Measurements from ENCODE around the gene CST9L. TPM values are rescaled to one million over a fixed set of nuclear protein-coding genes. Genes with fewer than 3 reads are reported as not detected.
A peak's percentile ranks its signal among the peaks of the same experiment; 100 is the strongest.

Gene CST9L
- total RNA-seq, 4 donors from 2014 or later = not detected

- intact Hi-C loops (cut with DNase I; ENCODE audit: low total_unique reads) = no loop called here
- DNase-seq (ENCODE audit: low spot score in 2 of 2) = no peak
- H3K4me3 ChIP-seq (ENCODE audit: low read depth, poor library complexity, severe bottlenecking) = no peak overlapping the region
- WGBS, 2 donors = 78 to 83% methylated on average over 2 of the region's 2 CpGs
- no peak for TF ChIP-seq POLR2A (IDR thresholded peaks at IDR 0.05)
- TF ChIP-seq CTCF (IDR thresholded peaks at IDR 0.05) = no peak
These were observed 2.0 kb upstream of the CST9L start for GRCh38 chr20:23570178-23570760.

DNA sequence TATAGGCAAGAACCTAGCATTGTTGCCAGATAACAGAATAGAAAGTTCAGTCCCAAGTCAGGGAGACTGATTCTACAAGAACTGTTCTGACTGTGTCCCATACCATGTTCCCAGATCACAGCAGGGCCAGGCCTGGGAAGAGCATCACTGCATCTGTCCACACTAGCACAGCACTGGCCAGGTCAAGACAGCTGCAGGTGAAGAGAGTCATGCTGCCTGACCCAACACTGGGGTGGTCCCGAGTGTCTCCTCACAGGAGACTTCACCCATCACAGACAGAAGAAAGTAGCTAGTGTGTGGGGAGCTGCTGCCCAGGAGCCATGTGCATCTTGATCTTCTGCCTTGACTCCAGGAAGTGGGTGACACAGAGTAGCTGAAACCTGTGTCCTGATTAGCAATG lies 1.3 kb upstream of the CST9L start:
- WGBS, 2 donors = 83 to 90% methylated on average over 1 of the region's 1 CpG
- intact Hi-C loops (cut with DNase I; ENCODE audit: low total_unique reads) = no loop called here

GRCh38 chr20:23568971-23569330 lies 667 bp upstream of the CST9L start:
- WGBS, 2 donors = 72 to 88% methylated on average over 1 of the region's 1 CpG
- intact Hi-C loops (cut with DNase I; ENCODE audit: low total_unique reads) = no loop called here
- no peak for TF ChIP-seq CTCF (IDR thresholded peaks at IDR 0.05)
- TF ChIP-seq POLR2A (IDR thresholded peaks at IDR 0.05) = no peak
- H3K4me3 ChIP-seq (ENCODE audit: low read depth, poor library complexity, severe bottlenecking) = no peak overlapping the region
- DNase-seq (ENCODE audit: low spot score in 2 of 2) = peak in 1 of 2 donors; percentile 29

More for the DNA sequence above, 1.3 kb upstream of the CST9L start:
- DNase-seq (ENCODE audit: low spot score in 2 of 2) = peak in 1 of 2 donors; percentile 43
- TF ChIP-seq CTCF (IDR thresholded peaks at IDR 0.05) (no peak), POLR2A (IDR thresholded peaks at IDR 0.05) (no peak)
- no peak overlapping the region for H3K4me3 ChIP-seq (ENCODE audit: low read depth, poor library complexity, severe bottlenecking)

DNA sequence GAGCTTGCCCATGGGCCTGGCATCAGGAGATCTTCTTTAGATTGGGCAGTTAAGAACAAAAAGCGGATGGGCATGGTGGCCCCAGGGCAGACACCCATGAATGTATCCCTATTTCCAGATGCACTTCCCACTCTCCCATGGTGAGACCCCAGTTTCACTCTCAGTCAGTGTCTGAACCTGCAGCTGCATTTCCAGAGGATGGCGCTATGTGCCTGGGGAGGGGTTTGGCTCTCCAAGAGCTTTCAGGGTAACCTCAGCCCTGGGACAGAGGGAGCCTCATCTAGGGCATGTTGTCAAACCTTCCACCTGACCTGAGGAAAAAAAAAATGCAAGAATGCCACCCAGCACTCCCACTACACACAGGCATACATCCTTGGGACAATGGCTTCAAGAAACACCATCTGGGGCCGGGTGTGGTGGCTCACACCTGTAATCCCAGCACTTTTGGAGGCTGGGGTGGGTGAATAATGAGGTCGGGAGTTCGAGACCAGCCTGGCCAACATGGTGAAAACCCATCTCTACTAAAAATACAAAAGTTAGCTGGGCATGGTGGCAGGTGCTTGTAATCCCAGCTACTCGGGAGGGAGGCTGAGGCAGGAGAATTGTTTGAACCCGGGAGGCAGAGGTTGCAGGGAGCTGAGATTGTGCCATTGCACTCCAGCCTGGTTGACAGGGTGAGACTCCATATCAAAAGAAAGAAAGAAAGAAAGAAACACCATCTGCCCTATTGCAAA lies 1.9 kb downstream of the CST9L start:
- no peak overlapping the region for H3K4me3 ChIP-seq (ENCODE audit: low read depth, poor library complexity, severe bottlenecking)
- peak in 1 of 2 donors; percentile 46 for DNase-seq (ENCODE audit: low spot score in 2 of 2)
- no peak for TF ChIP-seq POLR2A (IDR thresholded peaks at IDR 0.05)
- TF ChIP-seq CTCF (IDR thresholded peaks at IDR 0.05) = no peak
- 80 to 84% methylated on average over 7 of the region's 7 CpGs for WGBS, 2 donors
- intact Hi-C loops (cut with DNase I; ENCODE audit: low total_unique reads) = no loop called here

DNA sequence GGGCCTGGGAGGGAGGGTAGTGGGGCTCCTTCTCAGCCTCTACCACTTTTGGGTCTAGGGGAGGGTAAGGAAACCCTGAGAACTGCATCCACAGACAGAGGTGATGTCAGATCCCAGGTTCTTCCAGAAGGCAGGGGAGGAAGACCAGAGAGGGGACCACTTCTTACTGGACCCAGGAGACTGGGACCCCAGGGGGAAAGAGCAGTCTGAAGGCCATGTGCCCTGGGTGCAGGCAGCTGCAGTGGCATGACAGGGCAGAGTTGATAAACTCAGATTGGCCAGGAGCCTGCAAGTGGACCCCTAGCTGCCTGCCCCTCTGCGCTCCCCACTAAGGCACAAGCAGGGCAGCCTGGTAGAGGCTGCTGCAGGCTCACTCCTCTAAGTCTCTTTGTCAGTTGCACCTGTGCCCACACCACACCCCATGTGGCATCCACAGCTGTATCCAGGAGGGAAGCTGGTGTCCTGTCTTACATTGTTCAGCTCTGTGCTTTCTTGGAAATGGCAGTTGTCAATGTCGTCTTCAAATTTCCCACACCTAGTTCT lies 2.7 kb downstream of the CST9L start:
- intact Hi-C loops (cut with DNase I; ENCODE audit: low total_unique reads) = no loop called here
- peak in 1 of 2 donors; percentile 36 for DNase-seq (ENCODE audit: low spot score in 2 of 2)
- 85 to 91% methylated on average over 2 of the region's 2 CpGs for WGBS, 2 donors
- H3K4me3 ChIP-seq (ENCODE audit: low read depth, poor library complexity, severe bottlenecking) = no peak overlapping the region
- TF ChIP-seq CTCF (IDR thresholded peaks at IDR 0.05) (no peak), POLR2A (IDR thresholded peaks at IDR 0.05) (no peak)

All from lower leg skin (tissue), 4 donors.